ENCODE results near the gene MOGAT3. TPM values are rescaled to one million over a fixed set of nuclear protein-coding genes. Genes with fewer than 3 reads are reported as not detected.

Gene MOGAT3
- total and polyA plus RNA-seq, 9 of the 15 experiments (the other 6 are each of a cell fraction or from before 2014, with no cell fraction given) = 0.07 to 0.17 (median 0.13) TPM; not detected in 6

DNA sequence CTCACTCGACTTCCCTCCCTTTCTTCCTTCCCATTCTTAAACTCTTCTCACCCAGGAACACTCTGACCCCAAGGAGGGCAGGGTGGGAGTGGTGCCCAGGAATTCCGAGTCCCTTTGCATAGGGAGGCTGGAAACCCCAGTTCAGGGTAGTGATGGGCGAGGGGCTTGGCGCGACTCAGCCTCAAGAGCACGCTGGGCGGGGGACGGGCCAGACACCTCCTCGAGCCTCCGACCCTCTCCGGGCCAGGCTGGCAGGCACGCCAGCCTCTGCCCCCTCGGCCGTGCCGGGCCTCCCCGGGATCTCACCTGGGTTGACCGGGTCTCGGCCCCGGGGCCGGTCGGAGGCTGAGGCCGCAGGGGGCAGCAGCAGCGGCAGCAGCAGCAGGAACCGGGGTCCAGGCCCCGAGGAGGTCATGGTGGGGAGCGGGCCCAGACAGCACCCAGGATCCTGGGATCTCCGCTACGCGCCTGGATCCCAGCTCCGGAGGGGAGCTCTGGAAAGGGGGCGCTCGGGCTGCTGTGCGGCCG lies 16.1 kb upstream of the MOGAT3 start:
- DNase-seq (ENCODE audit: extremely low read depth in 1 of 4, low spot score in 3 of 4) = no peak
- H3K9ac ChIP-seq (ENCODE audit: insufficient read depth in 1 of 2, low read depth in 2 of 2, low read length in 2 of 2) = peak overlapping the region; percentile 88 to 92
- intact Hi-C loops (cut with micrococcal nuclease) (loop anchor here (1.0 kb wide), 1 partner anchor 25 kb away; no protein-coding TSS in a partner anchor), in situ Hi-C loops (cut with MboI) (no loop called here)
- peaks cover 6% of the 10 kb centered on the region for H3K9me1 ChIP-seq (ENCODE audit: control insufficient read depth, insufficient read depth, low read length)
- CTCF ChIA-PET (ENCODE audit: low intra/inter-chr PET ratio) = interaction anchor here (0.9 to 1.0 kb wide), 2 partner anchors 26 to 66 kb away, joined by 3 read pairs; no protein-coding TSS in a partner anchor
- POLR2A ChIA-PET = interaction anchor here (0.7 to 2.4 kb wide), 10 partner anchors 11 to 79 kb away, joined by 3 to 19 read pairs (median 4); partner anchors contain the start of gene CLDN15
- peaks cover 46% of the 10 kb centered on the region for H3K79me2 ChIP-seq (ENCODE audit: control insufficient read depth, insufficient read depth, low read length)
- BruUV-seq (replicated peaks) = no TSS peak
- H2AFZ ChIP-seq (ENCODE audit: low read depth, low read length) = peak overlapping the region; percentile 97
- peak overlapping the region; percentile 96 for H3K4me2 ChIP-seq (ENCODE audit: insufficient read depth, low read length)
- peaks cover 22 to 39% of the 10 kb centered on the region in 2 experiments for H3K4me1 ChIP-seq (replicated peaks in 1 of 2; ENCODE audit: control insufficient read depth in 2 of 2, insufficient read depth in 2 of 2, low read length in 2 of 2)
- H3K36me3 ChIP-seq (ENCODE audit: control insufficient read depth, insufficient read depth, low read length) = peaks cover 39% of the 10 kb centered on the region; the same call in 2 of the 3 replicates
- H3K27ac ChIP-seq (ENCODE audit: extremely low read depth, low read depth, low read length) = peak overlapping the region; percentile 95
- no peaks in the 10 kb centered on the region for H4K20me1 ChIP-seq (replicated peaks; ENCODE audit: control insufficient read depth, insufficient read depth, low read length)
- no peaks in the 10 kb centered on the region for H3K27me3 ChIP-seq (ENCODE audit: control insufficient read depth in 2 of 2, insufficient read depth in 2 of 2, low read length in 2 of 2)
- H3K4me3 ChIP-seq = peak overlapping the region; percentile 67
- FAIRE-seq = no peak
- no peaks in the 10 kb centered on the region for H3K9me3 ChIP-seq (replicated peaks; ENCODE audit: control insufficient read depth, insufficient read depth, low read depth, low read length)
- whole genome bisulfite sequencing (ENCODE audit: insufficient coverage, low coverage, missing lambda C conversion rate) = under 1% methylated on average over 26 of the region's 34 CpGs
- peak; percentile 55 for ATAC-seq
- TF ChIP-seq ESRRB (CRISPR knock-in tag; IDR thresholded peaks at IDR 0.05; ENCODE audit: borderline replicate concordance) (no peak), CCNT2 (IDR thresholded peaks at IDR 0.05; ENCODE audit: borderline replicate concordance, extremely low read depth, insufficient read length, low read depth, low read length) (no peak), L3MBTL2 (IDR thresholded peaks at IDR 0.05) (peak; percentile 78), ZNF274 (IDR thresholded peaks at IDR 0.05; ENCODE audit: borderline replicate concordance, low read depth, low read length) (no peak), PHTF2 (CRISPR knock-in tag; IDR thresholded peaks at IDR 0.05) (no peak), CSDE1 (IDR thresholded peaks at IDR 0.05) (no peak), NCOA2 (IDR thresholded peaks at IDR 0.05; ENCODE audit: partially characterized antibody in 2 of 2) (no peak), ZNF41 (CRISPR knock-in tag; conservative IDR thresholded peaks at IDR 0.05) (no peak)
- TF ChIP-seq, protein P1, sequence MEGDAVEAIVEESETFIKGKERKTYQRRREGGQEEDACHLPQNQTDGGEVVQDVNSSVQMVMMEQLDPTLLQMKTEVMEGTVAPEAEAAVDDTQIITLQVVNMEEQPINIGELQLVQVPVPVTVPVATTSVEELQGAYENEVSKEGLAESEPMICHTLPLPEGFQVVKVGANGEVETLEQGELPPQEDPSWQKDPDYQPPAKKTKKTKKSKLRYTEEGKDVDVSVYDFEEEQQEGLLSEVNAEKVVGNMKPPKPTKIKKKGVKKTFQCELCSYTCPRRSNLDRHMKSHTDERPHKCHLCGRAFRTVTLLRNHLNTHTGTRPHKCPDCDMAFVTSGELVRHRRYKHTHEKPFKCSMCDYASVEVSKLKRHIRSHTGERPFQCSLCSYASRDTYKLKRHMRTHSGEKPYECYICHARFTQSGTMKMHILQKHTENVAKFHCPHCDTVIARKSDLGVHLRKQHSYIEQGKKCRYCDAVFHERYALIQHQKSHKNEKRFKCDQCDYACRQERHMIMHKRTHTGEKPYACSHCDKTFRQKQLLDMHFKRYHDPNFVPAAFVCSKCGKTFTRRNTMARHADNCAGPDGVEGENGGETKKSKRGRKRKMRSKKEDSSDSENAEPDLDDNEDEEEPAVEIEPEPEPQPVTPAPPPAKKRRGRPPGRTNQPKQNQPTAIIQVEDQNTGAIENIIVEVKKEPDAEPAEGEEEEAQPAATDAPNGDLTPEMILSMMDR (IDR thresholded peaks at IDR 0.05 in 2 of 3, conservative IDR thresholded peaks at IDR 0.05 in 1 of 3; ENCODE audit: insufficient read depth in 2 of 3, low read depth in 1 of 3, low read length in 3 of 3) = 0 out of 6 replicates have a peak, but pooled peaks of 1 of the 3 experiments have one; percentile 0
- TF ChIP-seq, protein P2, sequence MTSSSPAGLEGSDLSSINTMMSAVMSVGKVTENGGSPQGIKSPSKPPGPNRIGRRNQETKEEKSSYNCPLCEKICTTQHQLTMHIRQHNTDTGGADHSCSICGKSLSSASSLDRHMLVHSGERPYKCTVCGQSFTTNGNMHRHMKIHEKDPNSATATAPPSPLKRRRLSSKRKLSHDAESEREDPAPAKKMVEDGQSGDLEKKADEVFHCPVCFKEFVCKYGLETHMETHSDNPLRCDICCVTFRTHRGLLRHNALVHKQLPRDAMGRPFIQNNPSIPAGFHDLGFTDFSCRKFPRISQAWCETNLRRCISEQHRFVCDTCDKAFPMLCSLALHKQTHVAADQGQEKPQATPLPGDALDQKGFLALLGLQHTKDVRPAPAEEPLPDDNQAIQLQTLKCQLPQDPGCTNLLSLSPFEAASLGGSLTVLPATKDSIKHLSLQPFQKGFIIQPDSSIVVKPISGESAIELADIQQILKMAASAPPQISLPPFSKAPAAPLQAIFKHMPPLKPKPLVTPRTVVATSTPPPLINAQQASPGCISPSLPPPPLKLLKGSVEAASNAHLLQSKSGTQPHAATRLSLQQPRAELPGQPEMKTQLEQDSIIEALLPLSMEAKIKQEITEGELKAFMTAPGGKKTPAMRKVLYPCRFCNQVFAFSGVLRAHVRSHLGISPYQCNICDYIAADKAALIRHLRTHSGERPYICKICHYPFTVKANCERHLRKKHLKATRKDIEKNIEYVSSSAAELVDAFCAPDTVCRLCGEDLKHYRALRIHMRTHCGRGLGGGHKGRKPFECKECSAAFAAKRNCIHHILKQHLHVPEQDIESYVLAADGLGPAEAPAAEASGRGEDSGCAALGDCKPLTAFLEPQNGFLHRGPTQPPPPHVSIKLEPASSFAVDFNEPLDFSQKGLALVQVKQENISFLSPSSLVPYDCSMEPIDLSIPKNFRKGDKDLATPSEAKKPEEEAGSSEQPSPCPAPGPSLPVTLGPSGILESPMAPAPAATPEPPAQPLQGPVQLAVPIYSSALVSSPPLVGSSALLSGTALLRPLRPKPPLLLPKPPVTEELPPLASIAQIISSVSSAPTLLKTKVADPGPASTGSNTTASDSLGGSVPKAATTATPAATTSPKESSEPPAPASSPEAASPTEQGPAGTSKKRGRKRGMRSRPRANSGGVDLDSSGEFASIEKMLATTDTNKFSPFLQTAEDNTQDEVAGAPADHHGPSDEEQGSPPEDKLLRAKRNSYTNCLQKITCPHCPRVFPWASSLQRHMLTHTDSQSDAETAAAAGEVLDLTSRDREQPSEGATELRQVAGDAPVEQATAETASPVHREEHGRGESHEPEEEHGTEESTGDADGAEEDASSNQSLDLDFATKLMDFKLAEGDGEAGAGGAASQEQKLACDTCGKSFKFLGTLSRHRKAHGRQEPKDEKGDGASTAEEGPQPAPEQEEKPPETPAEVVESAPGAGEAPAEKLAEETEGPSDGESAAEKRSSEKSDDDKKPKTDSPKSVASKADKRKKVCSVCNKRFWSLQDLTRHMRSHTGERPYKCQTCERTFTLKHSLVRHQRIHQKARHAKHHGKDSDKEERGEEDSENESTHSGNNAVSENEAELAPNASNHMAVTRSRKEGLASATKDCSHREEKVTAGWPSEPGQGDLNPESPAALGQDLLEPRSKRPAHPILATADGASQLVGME (CRISPR knock-in tag; IDR thresholded peaks at IDR 0.05) = no peak
- TF ChIP-seq, protein P3, sequence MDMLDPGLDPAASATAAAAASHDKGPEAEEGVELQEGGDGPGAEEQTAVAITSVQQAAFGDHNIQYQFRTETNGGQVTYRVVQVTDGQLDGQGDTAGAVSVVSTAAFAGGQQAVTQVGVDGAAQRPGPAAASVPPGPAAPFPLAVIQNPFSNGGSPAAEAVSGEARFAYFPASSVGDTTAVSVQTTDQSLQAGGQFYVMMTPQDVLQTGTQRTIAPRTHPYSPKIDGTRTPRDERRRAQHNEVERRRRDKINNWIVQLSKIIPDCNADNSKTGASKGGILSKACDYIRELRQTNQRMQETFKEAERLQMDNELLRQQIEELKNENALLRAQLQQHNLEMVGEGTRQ (CRISPR knock-in tag; IDR thresholded peaks at IDR 0.05) = 0 out of 2 replicates have a peak, but pooled peaks have one; percentile 9
- TF ChIP-seq, protein P4, sequence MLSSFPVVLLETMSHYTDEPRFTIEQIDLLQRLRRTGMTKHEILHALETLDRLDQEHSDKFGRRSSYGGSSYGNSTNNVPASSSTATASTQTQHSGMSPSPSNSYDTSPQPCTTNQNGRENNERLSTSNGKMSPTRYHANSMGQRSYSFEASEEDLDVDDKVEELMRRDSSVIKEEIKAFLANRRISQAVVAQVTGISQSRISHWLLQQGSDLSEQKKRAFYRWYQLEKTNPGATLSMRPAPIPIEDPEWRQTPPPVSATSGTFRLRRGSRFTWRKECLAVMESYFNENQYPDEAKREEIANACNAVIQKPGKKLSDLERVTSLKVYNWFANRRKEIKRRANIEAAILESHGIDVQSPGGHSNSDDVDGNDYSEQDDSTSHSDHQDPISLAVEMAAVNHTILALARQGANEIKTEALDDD (IDR thresholded peaks at IDR 0.05) = no peak

Measured in K562 (cell line).